GM18867 (cell line): ENCODE measurements around the gene METTL16.

Experiments used
- ATAC-seq: cut with Tn5 transposase; IDR thresholded peaks from one replicate; pipeline ENCODE4 v1.9.1; 2021; ENCODE audit warnings: mild to moderate bottlenecking, moderate library complexity; ENCODE audit not compliant: unreplicated experiment

Gene METTL16

DNA sequence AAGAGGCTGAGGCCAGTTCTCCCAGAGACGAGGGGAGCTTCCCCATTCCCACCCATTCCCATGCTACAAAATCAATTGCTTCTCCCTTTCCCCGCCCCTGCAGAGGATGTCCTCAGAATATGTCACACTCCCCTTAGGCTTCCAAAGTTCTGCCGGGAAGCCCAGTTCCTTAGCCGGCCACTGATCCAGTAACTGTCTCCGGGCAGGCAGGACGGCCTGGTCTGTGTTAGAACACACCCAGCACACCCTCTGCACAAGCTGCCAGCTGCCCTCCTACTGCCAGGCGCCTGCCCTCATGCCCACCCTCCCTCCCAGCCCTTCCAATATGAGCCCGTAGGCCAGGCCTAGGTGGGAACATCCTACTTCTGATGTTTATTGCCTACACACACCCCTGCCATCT is 143.3 kb downstream of the METTL16 start:
- ATAC-seq, result no peak

DNA sequence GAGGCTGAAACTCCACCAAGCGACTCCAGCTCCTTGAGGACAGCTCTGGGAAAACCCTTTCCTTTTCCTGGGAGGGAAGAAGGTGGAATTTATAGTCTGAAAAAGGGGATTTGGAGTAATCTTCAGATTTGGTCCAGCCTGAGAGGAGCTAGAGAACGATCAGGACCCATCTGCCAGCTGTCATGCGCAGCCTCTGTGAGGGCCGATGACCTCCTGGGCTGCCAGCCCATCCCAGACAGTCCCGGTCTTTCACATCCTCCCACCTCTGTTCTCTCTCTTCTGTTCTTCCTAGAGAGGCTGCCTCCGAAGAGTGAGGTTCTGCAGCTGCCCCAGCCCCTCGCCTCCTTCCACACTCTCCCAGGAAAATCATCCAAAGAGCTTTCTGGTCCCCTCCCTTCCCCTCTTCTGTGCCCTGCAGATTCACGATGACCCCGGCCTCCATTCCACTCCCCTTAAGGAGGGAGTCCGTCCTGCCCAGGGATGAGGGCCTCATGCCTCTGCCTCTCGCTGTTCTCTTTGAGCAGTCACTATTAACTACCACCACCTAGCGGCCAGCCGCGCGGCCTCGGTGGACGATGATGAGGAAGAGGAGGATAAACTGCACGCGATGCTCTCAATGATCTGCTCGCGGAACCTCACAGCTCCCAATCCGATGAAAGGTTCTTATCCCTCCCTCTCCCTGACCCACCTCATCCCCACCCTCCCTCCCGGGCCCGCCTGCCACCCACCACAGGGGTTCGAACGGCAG is 144.8 kb downstream of the METTL16 start:
- no peak for ATAC-seq
